ENCODE data around the gene FYCO1. TPM values are rescaled to one million over a fixed set of nuclear protein-coding genes. Genes with fewer than 3 reads are reported as not detected.

FYCO1 gene
- polyA plus RNA-seq, 1 donor (not counting 4 experiments of a cell fraction or from before 2014, with no cell fraction given) = 6.1 TPM

DNA sequence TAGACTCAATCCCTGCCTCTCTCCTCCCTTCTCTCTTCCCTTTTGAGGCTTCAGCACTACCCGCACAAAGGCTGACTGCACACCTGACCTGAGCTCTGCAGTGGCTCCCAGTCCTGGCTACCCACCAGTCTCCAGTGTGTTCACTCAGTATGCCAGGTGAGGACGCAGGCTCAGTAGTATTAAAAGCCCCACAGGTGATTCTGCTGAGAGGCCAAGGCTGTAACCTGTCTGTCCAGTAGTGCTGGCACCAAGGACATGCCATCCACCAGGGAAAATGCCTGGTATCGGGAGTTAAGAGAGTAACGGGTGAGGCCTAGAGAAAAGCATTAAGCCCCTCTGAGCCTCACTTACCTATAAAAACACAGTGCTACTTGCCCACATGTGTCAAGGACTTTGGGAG lies 20.9 kb downstream of the FYCO1 start:
- Histone ChIP-seq H3K27ac (ENCODE audit: control insufficient read depth, insufficient read depth, low read length) (no peak overlapping the region), H3K9me1 (ENCODE audit: control insufficient read depth, extremely low read depth, insufficient read depth, low read length) (no peaks in the 10 kb centered on the region), H3K4me3 (ENCODE audit: control insufficient read depth in 2 of 3, extremely low read depth in 1 of 3, insufficient read depth in 2 of 3, low read depth in 1 of 3, low read length in 3 of 3) (no peak overlapping the region), H3K27me3 (ENCODE audit: control insufficient read depth, extremely low read depth, insufficient read depth, low read length) (no peaks in the 10 kb centered on the region), H3K4me2 (ENCODE audit: control insufficient read depth, extremely low read depth, insufficient read depth, low read depth, low read length) (no peak overlapping the region), H4K20me1 (ENCODE audit: control insufficient read depth, extremely low read depth, insufficient read depth, low read length) (no peaks in the 10 kb centered on the region), H3K9me3 (ENCODE audit: control insufficient read depth, low read depth, low read length) (no peaks in the 10 kb centered on the region), H3K4me1 (ENCODE audit: control insufficient read depth, extremely low read depth, insufficient read depth, low read length) (peaks cover 6% of the 10 kb centered on the region), H3K79me2 (ENCODE audit: control insufficient read depth, insufficient read depth, low read length) (no peaks in the 10 kb centered on the region), H3K36me3 (ENCODE audit: control insufficient read depth in 2 of 2, extremely low read depth in 1 of 2, insufficient read depth in 2 of 2, low read length in 2 of 2) (peaks cover 5 to 6% of the 10 kb centered on the region in 2 experiments), H2AFZ (ENCODE audit: control insufficient read depth, low read length) (no peak overlapping the region), H3K9ac (ENCODE audit: control insufficient read depth, extremely low read depth, insufficient read depth, low read length) (no peak overlapping the region)
- FAIRE-seq (no peak), DNase-seq (ENCODE audit: low read depth, low spot score) (no peak)
- dilution Hi-C loops (cut with MboI; ENCODE audit: extremely low pct_ligation_motif_present, low sequenced_read_pairs) = no loop called here
- TF ChIP-seq EZH2 (IDR thresholded peaks at IDR 0.05; ENCODE audit: low read length) = no peak
- TF ChIP-seq, protein P1, sequence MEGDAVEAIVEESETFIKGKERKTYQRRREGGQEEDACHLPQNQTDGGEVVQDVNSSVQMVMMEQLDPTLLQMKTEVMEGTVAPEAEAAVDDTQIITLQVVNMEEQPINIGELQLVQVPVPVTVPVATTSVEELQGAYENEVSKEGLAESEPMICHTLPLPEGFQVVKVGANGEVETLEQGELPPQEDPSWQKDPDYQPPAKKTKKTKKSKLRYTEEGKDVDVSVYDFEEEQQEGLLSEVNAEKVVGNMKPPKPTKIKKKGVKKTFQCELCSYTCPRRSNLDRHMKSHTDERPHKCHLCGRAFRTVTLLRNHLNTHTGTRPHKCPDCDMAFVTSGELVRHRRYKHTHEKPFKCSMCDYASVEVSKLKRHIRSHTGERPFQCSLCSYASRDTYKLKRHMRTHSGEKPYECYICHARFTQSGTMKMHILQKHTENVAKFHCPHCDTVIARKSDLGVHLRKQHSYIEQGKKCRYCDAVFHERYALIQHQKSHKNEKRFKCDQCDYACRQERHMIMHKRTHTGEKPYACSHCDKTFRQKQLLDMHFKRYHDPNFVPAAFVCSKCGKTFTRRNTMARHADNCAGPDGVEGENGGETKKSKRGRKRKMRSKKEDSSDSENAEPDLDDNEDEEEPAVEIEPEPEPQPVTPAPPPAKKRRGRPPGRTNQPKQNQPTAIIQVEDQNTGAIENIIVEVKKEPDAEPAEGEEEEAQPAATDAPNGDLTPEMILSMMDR (optimal IDR thresholded peaks at IDR 0.05 in 1 of 3, IDR thresholded peaks at IDR 0.05 in 1 of 3, conservative IDR thresholded peaks at IDR 0.05 in 1 of 3; ENCODE audit: extremely low read depth in 1 of 3, insufficient read depth in 2 of 3, low read length in 3 of 3) = no peak

DNA sequence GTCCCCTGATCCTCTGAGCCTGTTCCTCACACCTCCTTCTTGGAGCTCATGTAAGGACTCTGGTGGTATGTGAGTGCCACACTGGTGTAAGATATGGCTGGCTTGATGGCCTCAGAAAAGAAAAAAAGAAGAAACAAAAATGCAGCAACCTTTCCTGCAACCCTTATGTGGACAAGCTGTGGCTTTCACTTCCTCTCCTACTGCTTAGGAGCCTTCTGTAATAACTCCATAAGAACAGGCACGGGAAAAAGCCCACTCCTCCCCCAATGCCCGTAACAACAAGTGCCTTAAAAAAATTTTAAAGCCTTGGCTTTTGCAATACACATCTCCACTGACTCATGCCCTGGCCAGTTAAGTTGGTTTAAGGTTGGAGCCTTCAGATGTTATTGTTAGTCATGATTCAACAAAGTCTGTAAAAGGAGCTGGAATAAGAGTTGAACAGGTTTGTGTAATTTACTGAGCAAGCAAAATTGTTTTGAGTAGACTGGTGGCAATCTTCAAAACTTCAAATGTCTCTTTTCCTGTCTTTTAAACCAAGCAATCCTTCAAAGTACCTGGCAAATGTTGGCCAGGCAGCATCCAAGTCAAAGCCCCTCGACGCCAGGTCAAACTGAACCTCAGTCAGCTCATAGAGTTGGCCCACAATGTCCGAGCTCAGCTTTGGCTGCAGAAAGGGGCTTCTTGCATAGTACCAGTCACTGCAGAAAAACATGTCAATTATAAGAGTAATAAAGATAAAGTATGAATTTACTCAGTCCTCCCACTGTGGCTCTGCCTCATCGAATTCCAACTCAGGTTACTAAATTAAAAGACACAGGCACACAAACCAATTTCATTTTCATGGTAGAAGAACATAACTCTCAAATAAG lies 22.9 kb downstream of the FYCO1 start:
- H3K4me2 ChIP-seq (ENCODE audit: control insufficient read depth, extremely low read depth, insufficient read depth, low read depth, low read length) = no peak overlapping the region
- FAIRE-seq (peak; percentile 52), DNase-seq (ENCODE audit: low read depth, low spot score) (no peak)
- H3K27me3 ChIP-seq (ENCODE audit: control insufficient read depth, extremely low read depth, insufficient read depth, low read length) = no peaks in the 10 kb centered on the region
- TF ChIP-seq, protein P1 (optimal IDR thresholded peaks at IDR 0.05 in 1 of 3, IDR thresholded peaks at IDR 0.05 in 1 of 3, conservative IDR thresholded peaks at IDR 0.05 in 1 of 3; ENCODE audit: extremely low read depth in 1 of 3, insufficient read depth in 2 of 3, low read length in 3 of 3) = no peak
- no peak for TF ChIP-seq EZH2 (IDR thresholded peaks at IDR 0.05; ENCODE audit: low read length)
- no peak overlapping the region for H3K27ac ChIP-seq (ENCODE audit: control insufficient read depth, insufficient read depth, low read length)
- peaks cover 12 to 13% of the 10 kb centered on the region in 2 experiments for H3K36me3 ChIP-seq (ENCODE audit: control insufficient read depth in 2 of 2, extremely low read depth in 1 of 2, insufficient read depth in 2 of 2, low read length in 2 of 2)
- H4K20me1 ChIP-seq (ENCODE audit: control insufficient read depth, extremely low read depth, insufficient read depth, low read length) = no peaks in the 10 kb centered on the region
- H3K9ac ChIP-seq (ENCODE audit: control insufficient read depth, extremely low read depth, insufficient read depth, low read length) = no peak overlapping the region
- H2AFZ ChIP-seq (ENCODE audit: control insufficient read depth, low read length) = no peak overlapping the region
- H3K4me3 ChIP-seq (ENCODE audit: control insufficient read depth in 2 of 3, extremely low read depth in 1 of 3, insufficient read depth in 2 of 3, low read depth in 1 of 3, low read length in 3 of 3) = no peak overlapping the region
- no peaks in the 10 kb centered on the region for H3K9me3 ChIP-seq (ENCODE audit: control insufficient read depth, low read depth, low read length)
- H3K9me1 ChIP-seq (ENCODE audit: control insufficient read depth, extremely low read depth, insufficient read depth, low read length) = no peaks in the 10 kb centered on the region
- H3K79me2 ChIP-seq (ENCODE audit: control insufficient read depth, insufficient read depth, low read length) = no peaks in the 10 kb centered on the region
- dilution Hi-C loops (cut with MboI; ENCODE audit: extremely low pct_ligation_motif_present, low sequenced_read_pairs) = no loop called here
- H3K4me1 ChIP-seq (ENCODE audit: control insufficient read depth, extremely low read depth, insufficient read depth, low read length) = peaks cover 6% of the 10 kb centered on the region
